ENCODE data around the gene HAPLN1.
"Not testable (repeated sequence)": the region's sequence is repeated elsewhere in the genome, so short reads cannot be mapped to it uniquely, and the experiment has no call there.

- TF ChIP-seq CTCF (IDR thresholded peaks at IDR 0.05); POLR2AphosphoS5 (IDR thresholded peaks at IDR 0.05; ENCODE audit: insufficient read depth in 1 of 2, low read depth in 1 of 2); POLR2A (IDR thresholded peaks at IDR 0.05): not testable (repeated sequence)
Observed at GRCh38 chr5:83736169-83736568, 15.5 kb upstream of the HAPLN1 start.

Measured in vagina (tissue), 2 donors.